Measurements from ENCODE around the gene MTRF1.

DNA sequence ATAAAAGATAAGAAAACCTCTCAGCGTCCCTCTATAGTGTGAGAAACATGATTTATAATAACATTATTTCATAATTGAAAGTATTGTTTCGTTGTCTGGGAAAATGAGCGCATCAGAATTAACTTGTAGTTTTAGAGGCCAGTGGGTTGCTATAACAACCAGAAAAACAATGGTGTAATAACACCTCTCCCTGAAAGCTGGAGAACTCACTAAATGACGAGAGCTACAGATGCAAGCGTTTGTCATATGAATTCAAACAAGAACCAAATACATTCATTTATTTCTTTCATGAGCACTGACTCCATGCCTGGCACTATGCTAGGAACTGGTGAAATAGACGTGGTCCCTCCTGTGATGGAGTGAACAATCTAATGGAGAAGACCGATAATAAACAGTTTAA, 85.3 kb downstream of the MTRF1 start:
- TF ChIP-seq, protein P1, sequence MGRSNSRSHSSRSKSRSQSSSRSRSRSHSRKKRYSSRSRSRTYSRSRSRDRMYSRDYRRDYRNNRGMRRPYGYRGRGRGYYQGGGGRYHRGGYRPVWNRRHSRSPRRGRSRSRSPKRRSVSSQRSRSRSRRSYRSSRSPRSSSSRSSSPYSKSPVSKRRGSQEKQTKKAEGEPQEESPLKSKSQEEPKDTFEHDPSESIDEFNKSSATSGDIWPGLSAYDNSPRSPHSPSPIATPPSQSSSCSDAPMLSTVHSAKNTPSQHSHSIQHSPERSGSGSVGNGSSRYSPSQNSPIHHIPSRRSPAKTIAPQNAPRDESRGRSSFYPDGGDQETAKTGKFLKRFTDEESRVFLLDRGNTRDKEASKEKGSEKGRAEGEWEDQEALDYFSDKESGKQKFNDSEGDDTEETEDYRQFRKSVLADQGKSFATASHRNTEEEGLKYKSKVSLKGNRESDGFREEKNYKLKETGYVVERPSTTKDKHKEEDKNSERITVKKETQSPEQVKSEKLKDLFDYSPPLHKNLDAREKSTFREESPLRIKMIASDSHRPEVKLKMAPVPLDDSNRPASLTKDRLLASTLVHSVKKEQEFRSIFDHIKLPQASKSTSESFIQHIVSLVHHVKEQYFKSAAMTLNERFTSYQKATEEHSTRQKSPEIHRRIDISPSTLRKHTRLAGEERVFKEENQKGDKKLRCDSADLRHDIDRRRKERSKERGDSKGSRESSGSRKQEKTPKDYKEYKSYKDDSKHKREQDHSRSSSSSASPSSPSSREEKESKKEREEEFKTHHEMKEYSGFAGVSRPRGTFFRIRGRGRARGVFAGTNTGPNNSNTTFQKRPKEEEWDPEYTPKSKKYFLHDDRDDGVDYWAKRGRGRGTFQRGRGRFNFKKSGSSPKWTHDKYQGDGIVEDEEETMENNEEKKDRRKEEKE (IDR thresholded peaks at IDR 0.05; ENCODE audit: borderline replicate concordance in 1 of 2, control insufficient read depth in 1 of 2, low read depth in 2 of 2, low read length in 1 of 2) = no peak
- TF ChIP-seq MXI1 (IDR thresholded peaks at IDR 0.05; ENCODE audit: low read depth, low read length) (no peak), POLR2AphosphoS5 (IDR thresholded peaks at IDR 0.05; ENCODE audit: control insufficient read depth, insufficient read depth, low read depth, low read length) (no peak), PML (IDR thresholded peaks at IDR 0.05; ENCODE audit: low read length) (no peak), HDGF (IDR thresholded peaks at IDR 0.05) (no peak), RFX5 (IDR thresholded peaks at IDR 0.05; ENCODE audit: low read depth, low read length) (no peak), ZNF551 (CRISPR knock-in tag; IDR thresholded peaks at IDR 0.05) (no peak), POLR2A (conservative IDR thresholded peaks at IDR 0.05) (no peak), HIVEP1 (CRISPR knock-in tag; IDR thresholded peaks at IDR 0.05) (no peak), JUND (IDR thresholded peaks at IDR 0.05; ENCODE audit: borderline replicate concordance, low read depth, low read length) (no peak), JUND (tag; IDR thresholded peaks at IDR 0.05; ENCODE audit: borderline replicate concordance, low read depth, low read length) (no peak), U2AF2 (optimal IDR thresholded peaks at IDR 0.05; ENCODE audit: low read depth, low read length) (no peak)
- TF ChIP-seq, protein P2, sequence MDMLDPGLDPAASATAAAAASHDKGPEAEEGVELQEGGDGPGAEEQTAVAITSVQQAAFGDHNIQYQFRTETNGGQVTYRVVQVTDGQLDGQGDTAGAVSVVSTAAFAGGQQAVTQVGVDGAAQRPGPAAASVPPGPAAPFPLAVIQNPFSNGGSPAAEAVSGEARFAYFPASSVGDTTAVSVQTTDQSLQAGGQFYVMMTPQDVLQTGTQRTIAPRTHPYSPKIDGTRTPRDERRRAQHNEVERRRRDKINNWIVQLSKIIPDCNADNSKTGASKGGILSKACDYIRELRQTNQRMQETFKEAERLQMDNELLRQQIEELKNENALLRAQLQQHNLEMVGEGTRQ (CRISPR knock-in tag; IDR thresholded peaks at IDR 0.05) = no peak
- TF ChIP-seq, protein P3, sequence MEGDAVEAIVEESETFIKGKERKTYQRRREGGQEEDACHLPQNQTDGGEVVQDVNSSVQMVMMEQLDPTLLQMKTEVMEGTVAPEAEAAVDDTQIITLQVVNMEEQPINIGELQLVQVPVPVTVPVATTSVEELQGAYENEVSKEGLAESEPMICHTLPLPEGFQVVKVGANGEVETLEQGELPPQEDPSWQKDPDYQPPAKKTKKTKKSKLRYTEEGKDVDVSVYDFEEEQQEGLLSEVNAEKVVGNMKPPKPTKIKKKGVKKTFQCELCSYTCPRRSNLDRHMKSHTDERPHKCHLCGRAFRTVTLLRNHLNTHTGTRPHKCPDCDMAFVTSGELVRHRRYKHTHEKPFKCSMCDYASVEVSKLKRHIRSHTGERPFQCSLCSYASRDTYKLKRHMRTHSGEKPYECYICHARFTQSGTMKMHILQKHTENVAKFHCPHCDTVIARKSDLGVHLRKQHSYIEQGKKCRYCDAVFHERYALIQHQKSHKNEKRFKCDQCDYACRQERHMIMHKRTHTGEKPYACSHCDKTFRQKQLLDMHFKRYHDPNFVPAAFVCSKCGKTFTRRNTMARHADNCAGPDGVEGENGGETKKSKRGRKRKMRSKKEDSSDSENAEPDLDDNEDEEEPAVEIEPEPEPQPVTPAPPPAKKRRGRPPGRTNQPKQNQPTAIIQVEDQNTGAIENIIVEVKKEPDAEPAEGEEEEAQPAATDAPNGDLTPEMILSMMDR (IDR thresholded peaks at IDR 0.05 in 2 of 3, conservative IDR thresholded peaks at IDR 0.05 in 1 of 3; ENCODE audit: insufficient read depth in 2 of 3, low read depth in 1 of 3, low read length in 3 of 3) = no peak
- TF ChIP-seq, protein P4, sequence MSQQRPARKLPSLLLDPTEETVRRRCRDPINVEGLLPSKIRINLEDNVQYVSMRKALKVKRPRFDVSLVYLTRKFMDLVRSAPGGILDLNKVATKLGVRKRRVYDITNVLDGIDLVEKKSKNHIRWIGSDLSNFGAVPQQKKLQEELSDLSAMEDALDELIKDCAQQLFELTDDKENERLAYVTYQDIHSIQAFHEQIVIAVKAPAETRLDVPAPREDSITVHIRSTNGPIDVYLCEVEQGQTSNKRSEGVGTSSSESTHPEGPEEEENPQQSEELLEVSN (IDR thresholded peaks at IDR 0.05; ENCODE audit: borderline replicate concordance in 1 of 2, extremely low read depth in 1 of 2, insufficient read depth in 1 of 2, insufficient read length in 1 of 2, low read depth in 1 of 2, low read length in 1 of 2, poor library complexity in 1 of 2, severe bottlenecking in 1 of 2) = no peak
